SK-N-MC (cell line): ENCODE data around the gene EFEMP2.

Experiments used
- EZH2 ChIP-seq: fragments of 200-600 bp; sonication (generic); IDR thresholded peaks from one replicate; pipeline ENCODE4 v1.6.1; 2017; ENCODE audit warnings: antibody characterized with exemption
- FOXP2 ChIP-seq: optimal IDR thresholded peaks from 2 replicates; pipeline ENCODE3; 2011; ENCODE audit warnings: mild to moderate bottlenecking, moderate library complexity; ENCODE audit not compliant: insufficient read depth; ENCODE audit errors: extremely low read length, control extremely low read depth
- POLR2AphosphoS5 ChIP-seq: IDR thresholded peaks from 2 replicates; pipeline ENCODE4 v1.6.1; 2012; ENCODE audit warnings: mild to moderate bottlenecking, low read depth, low read length, borderline replicate concordance

GRCh38 chr11:65847746-65848145 is 24.9 kb downstream of the EFEMP2 start:
- TF ChIP-seq EZH2 (no peak), POLR2AphosphoS5 (no peak), FOXP2 (no peak)
